Activated T-helper 1 cell treated with anti-CD3 and anti-CD28 coated beads, Interleukin-12 subunit alpha, Interleukin-12 subunit beta, Interleukin-2, Interleukin-4 antibody, amounts not matched to agents 30 ng/mL and 10 ng/mL and 1 ng/mL, durations not matched to agents 14 hours and 24 hours and 36 hours (primary cell): Measurements from ENCODE around the gene IRX4. TPM values are rescaled to one million over a fixed set of nuclear protein-coding genes. Genes with fewer than 3 reads are reported as not detected.

Source experiments
- total RNA-seq: library from RNA; stranded (reverse); gene quantifications from 2 replicates; pipeline ENCODE4 v1.2.3, GENCODE V29; 2022

IRX4 gene
- total RNA-seq, 1 donor from 2014 or later = not detected

Other genes starting within 250 kb of the IRX4 start
- gene MRPL36, start 83.1 kb downstream of the IRX4 start, total RNA-seq = 109 and 118 TPM in 2 replicates
- 40.3 and 41.5 TPM in 2 replicates for gene NDUFS6, start 81.5 kb downstream of the IRX4 start, total RNA-seq